GM21619 (cell line): Measurements from ENCODE around the gene SEL1L3.
A peak's percentile ranks its signal among the peaks of the same experiment; 100 is the strongest.
"Not testable (repeated sequence)": the region's sequence is repeated elsewhere in the genome, so short reads cannot be mapped to it uniquely, and the experiment has no call there.

Experiments used
- ATAC-seq: cut with Tn5 transposase; IDR thresholded peaks from one replicate; pipeline ENCODE4 v1.9.1; 2021; ENCODE audit not compliant: unreplicated experiment

The SEL1L3 gene

DNA sequence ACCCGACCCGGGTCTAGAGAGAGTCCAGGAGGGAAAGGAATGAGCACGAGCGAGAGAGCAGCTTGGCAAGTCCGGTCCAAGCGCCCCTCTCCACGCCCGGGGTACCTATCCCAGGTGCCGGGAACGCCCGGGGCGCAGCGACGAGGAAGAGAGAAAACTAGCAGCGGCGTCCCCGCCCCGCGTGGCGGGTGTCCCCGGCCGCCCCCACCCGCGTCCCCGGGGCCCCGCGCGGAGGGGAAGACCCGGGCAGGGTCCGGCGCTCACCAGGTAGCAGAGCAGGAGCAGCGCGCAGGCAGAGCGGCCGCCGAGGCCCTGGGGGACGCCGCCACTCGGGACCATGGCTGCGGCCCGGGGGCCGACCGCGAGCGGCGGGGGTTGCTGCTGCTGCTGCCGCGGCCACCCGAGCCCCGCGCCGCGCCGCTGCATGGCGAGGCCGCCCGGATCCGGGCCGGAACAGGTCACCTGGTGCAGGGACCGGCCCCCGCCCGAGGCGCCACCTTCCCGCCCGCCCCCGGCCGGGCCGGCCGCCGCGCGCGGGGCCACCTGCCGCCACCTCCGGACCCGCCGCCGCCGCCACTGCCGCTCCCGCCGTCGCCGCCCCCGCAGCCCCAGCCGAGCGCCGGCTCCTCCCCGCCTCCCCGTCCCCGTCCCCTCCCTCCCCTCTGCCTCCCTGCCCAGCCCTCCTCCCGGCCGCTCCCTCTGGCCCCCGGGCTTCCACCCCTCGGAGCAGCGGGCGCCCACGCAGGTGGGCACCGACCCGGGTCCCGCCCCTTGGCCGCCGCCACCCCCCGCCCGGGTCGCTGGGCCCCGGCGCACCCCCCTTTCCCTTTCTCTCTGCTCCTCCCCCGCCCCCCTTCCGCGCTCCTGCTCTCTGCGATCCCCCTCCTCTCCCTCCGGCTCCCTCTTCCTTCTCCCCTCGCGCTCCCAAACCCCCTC, at the start of gene SEL1L3:
SEL1L3 (minus strand) TSS at position 578 of the 936 bp plus-strand sequence; CDS start at position 426, 152 bp downstream.
- ATAC-seq, result peak; percentile 28

DNA sequence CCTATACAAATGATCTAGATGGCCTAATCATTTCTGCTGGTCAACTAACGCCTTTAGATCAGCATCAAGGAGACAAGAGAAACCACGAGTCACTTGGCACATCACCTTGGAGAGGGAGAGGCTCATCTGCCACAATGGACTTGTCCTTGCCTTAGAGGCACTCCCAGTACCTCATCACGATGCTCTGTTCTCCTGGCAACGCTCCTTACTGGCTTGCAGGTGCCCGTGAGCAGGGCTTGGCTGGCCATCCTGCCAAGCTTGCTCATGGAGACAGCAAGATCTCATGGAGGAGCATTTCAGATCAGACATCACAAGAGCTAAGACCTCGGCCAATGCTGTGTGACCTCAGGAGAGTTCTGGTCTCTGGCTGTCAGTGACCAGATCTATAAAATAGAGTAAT, 48.6 kb upstream of the SEL1L3 start:
- no peak for ATAC-seq

DNA sequence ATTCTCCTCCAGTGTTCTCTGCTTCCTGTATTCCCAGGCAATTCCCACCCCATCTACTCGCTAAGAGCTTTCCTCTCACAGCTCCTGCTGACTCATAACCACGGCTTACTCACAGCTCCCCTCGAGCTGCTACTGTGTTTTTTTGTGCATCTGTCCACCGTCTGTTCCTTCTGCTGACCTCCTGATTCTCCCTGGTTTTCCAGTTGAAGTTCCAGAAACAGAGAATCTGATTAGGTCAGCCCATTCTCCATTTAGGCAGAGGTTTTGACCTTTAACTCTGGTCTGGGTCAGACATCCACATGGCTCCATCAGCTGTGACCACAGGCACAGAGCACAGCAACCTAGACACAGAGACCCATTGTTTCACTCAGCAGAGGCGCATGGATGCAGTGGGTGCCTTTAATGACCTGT, 45.7 kb upstream of the SEL1L3 start:
- ATAC-seq, result no peak

DNA sequence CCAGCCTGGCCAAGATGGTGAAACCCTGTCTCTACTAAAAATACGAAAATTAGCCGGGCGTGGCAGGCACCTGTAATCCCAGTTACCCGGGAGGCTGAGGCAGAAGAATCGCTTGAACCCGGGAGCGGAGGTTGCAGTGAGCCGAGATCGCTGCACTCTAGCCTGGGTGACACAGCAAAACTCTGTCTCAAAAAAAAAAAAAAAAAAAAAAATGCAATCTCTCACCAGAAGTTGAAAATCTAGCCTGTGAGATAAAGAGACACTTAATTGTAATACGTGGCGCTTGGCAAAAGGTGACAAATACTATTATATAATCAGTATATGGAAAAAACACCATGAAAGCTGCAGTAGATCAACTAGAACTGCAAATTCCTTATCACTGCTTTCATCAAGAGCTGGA, 43.3 kb upstream of the SEL1L3 start:
- not testable (repeated sequence) for ATAC-seq

DNA sequence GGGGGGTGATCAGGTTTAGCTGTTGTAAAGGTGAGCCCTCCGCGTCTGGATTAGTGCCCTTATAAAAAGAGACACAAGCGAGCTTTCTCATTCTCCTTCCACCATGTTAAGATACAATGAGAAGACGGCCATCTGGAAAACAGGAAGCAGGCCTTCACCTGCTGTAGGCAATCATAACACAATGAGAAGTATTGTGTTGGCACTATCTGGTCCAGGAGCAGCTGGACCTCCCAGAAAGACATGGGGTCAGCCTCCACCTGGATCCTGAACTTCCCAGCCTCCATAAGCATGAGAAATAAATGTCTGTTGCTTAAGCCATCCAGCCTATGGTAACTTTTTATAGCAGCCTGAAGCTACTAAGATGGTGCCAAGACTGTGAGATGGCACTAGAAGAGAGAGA, 42.6 kb upstream of the SEL1L3 start:
- no peak for ATAC-seq

DNA sequence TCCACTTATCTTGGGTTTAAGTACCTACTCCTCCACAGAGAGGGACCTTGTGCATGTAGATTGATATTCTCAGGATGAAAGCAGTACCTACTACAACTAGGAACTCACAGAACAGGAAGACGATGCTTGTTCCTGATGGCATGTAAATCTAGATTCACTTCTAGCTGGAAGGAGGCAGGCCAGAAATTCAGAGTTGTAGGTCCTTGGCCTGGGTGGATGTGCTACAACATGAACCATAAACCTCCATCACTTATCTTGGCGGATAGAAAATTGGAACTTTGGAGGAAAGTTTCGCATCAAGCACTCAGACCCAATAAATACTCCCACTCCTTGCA, 41.9 kb upstream of the SEL1L3 start:
- ATAC-seq, result no peak

DNA sequence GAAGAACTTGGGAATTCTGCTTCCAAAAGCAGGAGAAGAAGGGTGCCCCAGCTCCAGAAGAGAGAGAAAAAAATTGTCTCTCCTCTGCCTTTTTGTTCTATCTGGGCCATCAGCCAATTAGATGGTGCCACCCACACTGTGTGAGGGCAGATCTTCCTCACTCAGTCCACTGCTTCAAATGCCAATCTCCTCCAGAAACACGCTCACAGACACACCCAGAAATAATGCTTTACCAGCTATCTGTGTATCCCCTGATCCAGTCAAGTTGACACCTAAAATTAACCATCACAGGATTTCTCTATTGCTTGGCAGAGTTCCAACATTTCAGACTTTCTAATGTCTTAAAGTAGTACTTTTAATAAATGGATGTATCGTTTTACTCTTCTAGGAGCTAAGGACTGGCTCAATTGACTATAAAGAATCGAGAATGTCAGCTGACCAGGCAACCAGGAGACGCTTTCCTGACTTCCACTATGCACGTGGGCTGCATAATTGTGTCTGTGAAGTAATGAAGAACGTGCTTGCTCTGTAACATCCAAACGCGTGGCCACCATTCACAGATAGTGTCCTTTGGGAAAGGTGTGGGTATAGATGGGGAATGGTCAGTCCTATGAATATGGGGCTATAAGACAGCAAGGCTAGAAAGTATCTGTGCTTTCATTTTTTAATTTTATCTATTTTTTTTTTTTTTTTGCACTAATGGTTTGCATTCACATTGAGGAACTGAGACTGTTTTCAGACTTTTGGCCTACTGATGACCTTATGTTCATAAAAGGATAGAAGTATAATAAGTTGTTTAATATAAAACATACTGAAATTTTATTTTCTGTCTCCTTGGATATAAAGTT, 41.3 kb upstream of the SEL1L3 start:
- ATAC-seq, result no peak

DNA sequence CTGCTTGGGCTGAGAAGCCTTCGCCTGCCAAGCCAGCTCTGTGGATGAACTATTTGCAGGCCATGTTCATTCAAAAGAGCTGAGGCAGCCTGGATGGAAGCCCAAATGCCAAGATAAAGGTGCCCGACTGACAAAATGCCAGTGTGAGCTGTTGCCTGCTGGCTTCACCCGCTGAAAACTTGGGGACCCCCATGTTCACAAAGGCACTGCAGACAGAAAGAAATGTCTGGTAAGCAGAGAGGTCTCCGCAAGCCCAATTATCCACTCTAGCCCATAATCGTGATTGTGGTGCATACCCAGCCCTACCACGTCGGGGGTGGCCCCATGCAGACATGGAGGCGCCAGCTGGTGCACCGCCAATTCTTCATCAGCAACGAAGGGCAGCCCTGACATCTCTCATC, 38.2 kb upstream of the SEL1L3 start:
- ATAC-seq, result no peak

DNA sequence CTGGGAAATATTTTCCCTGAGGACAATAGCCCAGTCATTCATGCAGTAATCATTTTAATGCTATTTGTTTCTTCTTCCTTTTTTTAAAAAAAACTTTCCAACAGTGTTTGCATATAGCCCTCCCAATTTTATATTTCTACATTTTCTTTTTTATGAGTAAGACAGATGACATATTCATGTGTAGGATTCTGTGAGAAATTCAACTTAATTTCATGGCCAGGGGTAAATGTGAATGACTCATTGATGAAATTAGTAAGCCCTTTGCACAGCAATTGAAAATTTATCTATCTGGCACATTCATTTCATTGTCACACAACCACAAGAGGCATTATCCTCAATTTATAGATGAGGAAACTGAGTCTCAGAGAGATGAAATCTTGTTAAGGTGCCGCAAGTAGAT, 37.5 kb upstream of the SEL1L3 start:
- ATAC-seq, result no peak

DNA sequence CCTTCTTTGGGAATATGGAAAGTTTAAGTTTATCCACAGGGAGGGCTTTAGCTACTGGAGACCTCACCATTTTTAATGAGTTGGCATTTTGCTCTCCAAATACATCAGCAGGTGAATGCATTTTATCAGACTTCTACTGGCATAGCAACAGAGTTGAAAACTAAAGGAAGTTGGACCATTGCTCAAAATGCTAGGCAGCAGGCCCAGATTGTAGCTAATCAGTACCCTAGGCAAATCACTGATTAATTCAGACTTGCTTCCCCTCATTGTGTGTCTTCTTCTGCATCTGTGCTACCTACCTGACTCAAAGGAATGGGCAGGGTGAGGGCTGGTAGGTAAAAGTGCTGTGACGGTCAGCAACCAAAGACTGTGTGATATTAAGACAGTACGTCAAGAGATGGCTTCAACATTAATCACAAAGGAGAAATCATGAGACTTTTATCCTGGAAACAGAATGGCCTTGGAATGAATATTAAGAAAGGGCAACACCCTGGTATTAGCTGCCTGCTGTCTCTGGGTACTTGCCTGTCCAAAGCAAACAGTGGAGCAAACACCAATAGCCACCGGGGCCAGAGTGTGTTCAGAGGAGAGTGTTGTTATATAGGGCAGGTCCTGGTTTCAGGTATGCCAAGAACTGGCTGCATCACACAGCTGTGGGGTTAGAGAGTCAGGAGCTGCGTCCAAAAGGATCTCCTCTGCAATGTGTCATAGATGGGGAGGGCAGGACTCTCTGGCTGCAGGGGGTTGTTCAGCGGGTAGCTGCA, 34.2 kb upstream of the SEL1L3 start:
- no peak for ATAC-seq

DNA sequence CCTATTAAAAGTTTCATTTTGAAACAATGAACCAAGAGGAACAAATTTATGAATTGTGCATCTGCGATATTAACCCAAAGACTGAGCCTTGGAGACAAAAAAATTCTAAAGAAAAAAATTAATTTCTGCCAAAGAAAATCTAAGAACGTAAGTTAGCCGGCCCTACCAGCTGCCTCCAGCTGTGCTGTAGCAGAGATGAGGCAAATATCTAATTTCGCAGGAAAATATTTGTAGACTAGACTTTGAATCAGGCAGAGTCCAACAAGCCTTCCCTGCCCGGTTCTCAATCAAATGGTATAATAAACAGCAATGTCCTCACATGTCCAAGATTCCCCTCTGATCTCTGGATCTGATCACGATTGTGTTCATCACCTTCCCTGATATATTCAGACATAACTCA, 30.0 kb upstream of the SEL1L3 start:
- ATAC-seq, result no peak

DNA sequence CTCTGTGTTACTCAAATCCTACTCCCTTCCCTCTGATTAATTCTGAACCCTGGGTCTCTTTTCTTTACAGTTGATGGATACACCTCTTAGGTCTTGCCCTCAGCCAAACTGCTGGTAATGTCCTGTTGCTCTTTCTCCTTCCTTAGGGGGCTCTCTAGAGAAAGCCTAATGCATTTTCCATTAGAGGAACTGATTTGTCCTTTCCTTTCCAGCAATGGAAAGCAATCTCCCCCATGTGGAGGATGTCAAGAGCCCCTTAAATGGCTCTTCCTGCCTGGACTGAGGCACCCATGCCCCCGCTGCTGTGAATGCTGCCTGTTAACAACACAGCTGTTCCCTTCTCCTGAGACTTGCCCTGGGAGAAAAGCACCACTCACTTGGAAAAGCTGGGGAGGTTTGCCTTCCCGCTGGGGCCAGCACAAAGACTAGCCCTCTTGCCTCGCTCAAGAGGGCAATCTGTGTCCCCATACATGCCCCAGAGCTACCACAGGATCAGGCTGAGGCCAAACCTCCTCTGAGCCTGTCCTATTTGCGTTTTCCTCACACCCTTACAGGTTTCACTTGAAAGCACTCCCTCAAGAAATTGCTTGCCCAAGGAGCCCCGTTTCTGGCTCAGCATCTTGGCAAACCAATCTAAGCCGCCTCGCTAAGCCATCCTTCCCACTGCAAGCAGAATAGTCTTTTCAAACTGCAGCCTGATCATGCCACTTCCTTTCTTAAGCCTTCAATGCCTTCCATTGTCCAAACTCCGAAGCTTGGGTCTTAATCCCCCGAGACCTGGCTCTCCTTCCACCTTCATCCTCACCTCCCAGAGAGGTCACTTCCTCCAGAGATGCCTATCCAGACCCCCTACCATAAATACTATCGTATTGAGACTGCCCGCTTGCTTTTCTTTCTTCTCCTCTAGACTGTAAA, 28.0 kb upstream of the SEL1L3 start:
- ATAC-seq, result no peak

DNA sequence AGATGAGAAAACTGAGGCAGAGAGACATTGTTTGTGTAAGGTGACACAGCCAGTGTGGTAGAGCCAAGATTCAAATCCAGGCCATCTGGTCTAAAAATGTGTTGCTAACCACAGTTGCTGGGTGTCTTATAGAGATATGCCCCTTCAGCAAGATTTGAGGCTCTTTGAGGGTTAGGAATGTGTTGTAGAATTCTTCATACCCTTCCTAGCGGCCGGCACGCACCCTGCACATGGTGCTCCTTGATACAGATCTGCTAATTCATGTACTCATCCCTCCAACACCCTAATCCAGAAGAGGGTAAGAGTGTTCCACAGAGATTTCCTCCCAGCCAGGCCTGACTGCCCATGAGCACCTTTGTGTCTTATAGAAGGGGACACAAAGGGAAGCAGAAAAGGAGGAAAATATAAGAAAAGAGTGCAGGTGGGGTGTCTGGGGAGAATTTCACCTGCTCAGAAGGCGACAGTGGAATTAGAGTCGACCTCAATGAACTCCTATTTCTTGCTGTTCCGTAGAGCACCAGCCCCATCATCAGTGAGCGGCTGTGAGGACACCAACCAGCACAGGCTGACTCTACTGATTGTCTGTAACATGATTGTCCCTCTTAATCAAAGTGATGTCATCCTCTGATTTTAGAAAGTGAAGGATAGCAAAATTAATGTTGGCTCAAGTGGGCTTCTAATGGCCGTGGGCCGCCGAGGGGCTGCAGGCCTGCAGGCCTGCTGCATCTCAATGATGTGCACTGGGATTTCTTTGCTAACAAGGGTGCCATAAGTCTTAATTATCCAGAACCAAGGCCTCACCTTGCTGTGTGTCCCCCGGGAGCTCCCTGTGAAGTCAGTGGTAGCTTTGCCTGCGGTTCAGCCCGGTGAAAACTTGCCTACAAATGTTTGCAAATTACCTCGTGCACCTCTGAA, 27.1 kb upstream of the SEL1L3 start:
- no peak for ATAC-seq

DNA sequence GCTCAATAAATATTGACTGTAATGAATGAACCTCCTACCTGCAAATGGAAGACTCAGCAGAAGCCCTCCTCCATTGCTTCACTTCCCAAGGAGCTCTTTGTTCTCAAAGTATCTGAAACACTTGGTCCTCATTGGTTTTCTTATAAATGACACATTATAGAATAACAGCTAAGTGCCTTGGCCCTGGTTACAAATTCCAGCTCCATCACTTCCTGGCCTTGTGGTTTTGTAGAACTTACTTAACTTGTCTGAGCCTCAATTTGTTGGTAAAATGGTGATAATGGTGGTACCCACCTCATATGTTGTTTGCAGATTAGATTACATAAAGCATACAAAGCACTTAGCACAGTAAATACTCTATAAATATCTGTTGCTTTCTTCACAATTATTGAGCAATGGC, 26.0 kb upstream of the SEL1L3 start:
- ATAC-seq, result no peak

DNA sequence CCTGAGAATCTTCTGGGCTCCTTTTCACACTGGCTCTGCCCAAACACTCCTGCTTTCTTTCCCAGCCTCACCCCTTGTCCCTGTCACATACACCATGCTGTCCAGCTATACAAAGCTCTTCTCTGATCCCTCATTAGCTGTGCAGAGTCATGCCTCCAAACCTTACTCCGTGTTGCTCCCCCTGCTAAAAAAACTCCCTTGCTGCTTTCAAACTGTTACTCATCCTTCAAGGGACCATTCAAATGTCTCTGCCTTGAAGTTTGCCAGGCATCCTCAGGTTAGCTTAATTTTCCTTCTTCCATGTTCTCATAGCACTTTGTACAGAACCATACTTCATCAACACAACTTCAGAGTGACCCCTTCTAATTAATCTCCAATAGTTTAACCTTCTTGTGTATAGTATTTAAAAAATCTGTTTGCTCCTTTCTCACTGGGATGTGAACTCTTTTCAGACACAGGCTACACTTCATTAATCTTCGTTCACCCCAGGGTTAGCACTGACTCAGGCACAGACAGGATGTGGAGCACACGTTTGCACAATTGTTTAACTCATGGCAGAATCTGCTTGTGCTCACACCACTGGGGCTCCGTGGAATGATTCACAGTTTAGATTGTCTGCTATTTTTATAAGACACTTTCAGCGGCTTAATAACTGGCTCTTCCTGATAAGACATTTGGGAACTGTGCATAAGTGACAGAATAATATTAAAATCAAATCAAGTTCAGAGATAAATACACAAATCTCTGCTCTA, 21.4 kb upstream of the SEL1L3 start:
- peak; percentile 50 for ATAC-seq

DNA sequence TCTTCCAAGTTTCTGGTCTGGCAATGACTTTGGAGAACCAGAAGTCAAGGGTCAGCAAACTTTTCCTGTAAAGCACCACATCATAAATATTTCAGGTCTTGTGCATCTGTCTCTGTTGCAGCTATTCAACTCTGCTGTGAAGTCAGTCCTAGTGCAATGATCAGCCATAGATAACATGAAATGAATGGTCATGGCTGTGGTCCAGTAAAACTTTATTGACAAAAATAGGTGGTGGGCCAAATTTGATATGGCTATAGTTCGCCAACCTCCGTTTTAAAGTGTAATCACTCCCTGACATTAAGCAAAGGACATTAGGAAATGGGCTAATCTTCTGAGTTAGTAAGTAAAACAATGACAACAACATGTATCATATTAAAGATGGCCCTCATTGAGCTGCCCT, 20.8 kb upstream of the SEL1L3 start:
- no peak for ATAC-seq

DNA sequence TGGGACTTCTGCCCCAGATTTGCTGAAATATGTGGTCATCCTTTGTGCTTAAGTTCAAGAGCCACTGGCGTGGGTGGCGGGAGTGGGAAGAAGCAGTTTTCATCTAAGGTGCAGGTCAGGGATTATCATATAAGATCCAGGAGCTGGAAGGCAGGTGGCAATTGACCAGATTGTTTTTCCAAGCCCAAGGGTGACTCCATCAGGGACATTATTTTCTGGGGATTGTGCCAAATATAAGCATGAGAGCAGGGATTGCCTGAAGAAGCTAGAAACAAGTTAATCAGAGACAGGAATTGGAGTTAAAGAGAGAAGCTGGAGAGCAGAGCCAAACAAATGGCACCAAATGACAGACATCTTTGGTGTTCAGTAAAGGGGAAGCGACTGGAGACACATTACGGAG, 19.4 kb upstream of the SEL1L3 start:
- ATAC-seq, result no peak

DNA sequence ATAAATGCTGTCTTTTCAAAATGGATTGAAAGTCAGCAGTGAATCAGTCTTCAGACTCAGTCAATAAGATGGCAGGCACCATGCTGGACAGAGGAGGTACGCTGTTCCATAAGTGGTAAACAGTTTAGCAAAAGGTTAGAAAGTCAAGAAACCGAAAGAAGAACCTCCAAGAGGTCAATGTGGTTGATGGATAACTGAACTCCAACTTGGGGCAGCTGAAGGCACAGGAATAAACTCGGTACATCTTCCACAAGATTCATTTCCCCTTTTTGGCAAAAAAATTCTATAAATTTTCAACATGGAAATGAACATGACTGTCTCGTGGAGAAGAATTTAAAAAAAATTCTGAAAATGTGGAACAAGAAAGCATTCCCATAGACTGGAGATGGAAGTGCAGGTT, 18.4 kb upstream of the SEL1L3 start:
- ATAC-seq, result no peak
